ENCODE measurements around the gene TAOK2.

TAOK2 gene

GRCh38 chr16:29988346-29989075 lies 14.8 kb downstream of the TAOK2 start:
- no peak for DNase-seq

- DNase-seq, result no peak
These were observed 15.6 kb downstream of the TAOK2 start for GRCh38 chr16:29989111-29989858.

- DNase-seq, result no peak
These were observed 16.4 kb downstream of the TAOK2 start for GRCh38 chr16:29990034-29990433.

GRCh38 chr16:29990883-29991570 lies 17.4 kb downstream of the TAOK2 start:
- DNase-seq, result no peak

DNA sequence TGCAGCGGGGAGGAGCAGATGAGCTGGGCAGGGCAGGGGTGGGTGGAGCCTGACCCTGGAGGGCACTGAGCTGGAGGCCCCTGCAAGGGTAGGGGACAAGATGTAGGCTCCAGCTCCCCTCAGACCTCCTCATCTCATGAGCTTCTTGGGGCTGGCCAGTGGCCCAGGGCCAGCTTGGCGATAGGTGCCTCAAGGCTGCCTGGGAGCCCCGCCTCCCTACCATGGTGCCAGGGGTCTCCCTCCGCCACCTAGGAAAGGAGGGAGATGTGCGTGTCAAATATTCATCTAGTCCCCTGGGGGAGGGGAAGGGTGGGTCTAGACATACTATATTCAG lies 17.9 kb downstream of the TAOK2 start:
- no peak for DNase-seq

GRCh38 chr16:29992344-29992967 lies 18.8 kb downstream of the TAOK2 start:
- no peak for DNase-seq

- DNase-seq, result no peak
These were observed 19.7 kb downstream of the TAOK2 start for GRCh38 chr16:29993191-29993902.

DNA sequence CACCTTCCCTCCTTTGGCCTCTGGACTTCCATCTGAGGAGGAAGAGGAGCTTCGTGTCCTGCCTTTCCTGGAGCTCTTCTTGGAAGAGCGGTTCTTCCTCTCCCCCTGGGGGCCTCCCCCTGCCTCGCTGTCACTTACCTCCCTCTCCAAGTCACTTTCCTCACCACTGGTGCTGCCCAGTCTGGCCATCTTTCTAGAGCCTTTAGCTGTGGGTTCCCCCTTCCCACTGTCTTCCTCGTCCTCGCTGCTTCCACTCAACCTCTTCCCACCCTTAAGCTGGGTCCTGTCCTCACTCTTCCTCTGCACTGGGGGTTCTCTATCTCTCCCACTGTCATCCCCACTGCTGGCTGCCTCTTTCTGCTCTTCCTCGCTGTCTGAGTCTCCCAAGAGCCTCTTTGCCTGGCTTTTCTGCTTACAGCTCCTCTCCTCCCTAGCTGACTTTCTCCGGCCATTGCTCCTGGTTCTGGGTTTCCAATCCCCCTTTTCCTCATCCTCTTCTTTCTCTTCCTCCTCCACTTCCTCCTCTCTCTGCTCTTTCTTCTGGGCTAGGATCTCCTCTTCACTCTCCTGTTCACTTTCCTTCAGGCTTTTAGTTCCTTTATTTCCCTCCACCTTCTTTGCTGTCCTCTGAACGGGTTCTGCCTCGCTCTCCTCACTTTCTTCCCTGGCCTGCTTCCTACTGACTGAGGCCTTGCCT lies 20.4 kb downstream of the TAOK2 start:
- no peak for DNase-seq

DNA sequence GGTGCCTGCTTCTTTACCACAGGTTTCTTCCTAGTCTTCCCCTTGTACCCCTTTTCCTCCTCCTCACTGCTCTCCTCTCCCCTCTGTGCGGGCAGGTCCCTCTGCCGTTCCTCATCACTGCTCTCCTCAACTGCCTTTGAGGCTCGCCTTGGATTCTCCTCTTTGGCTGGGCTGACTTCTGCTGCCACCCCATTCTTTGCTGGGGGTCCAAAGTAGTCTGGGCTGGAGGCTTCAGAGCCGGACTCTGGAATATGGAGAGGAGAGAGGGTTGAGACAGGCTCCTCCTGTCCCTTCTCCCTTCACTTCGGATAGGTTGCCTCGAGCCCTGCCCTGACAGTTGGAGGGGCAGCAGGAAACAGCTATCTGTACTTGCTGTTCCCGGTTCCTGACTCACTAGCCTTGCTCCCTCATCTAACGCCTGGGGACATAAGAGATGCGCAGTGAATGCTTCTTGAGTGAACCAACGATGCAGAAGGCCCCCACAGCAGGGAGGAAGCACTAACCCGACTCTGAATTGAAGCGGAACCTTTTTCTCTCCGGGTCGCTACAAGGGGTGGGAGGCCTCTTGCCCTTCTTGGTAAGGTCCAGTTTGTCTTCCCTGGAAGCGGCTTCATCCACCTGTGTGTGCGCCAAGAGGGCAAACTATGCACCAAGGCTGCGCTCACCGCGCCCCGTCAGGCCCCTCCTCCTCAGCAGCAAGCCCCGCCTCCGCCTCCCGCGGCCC lies 21.1 kb downstream of the TAOK2 start:
- DNase-seq, result peak; percentile 77

- peak; percentile 85 for DNase-seq
These were observed 21.7 kb downstream of the TAOK2 start, which contains the start of gene HIRIP3 for GRCh38 chr16:29995324-29995910. TSS of gene HIRIP3 (minus strand) at chr16:29995617. CDS start at chr16:29995605, 12 bp downstream.

GRCh38 chr16:29995911-29996765 lies 22.5 kb downstream of the TAOK2 start, which contains the start of gene INO80E:
TSS of gene INO80E (plus strand) at chr16:29996241. CDS start at chr16:29996311, 70 bp downstream.
- peak; percentile 100 for DNase-seq

GRCh38 chr16:29996766-29997250 lies 23.1 kb downstream of the TAOK2 start:
- DNase-seq, result no peak

GRCh38 chr16:29999605-30000004 lies 25.9 kb downstream of the TAOK2 start:
- no peak for DNase-seq

DNA sequence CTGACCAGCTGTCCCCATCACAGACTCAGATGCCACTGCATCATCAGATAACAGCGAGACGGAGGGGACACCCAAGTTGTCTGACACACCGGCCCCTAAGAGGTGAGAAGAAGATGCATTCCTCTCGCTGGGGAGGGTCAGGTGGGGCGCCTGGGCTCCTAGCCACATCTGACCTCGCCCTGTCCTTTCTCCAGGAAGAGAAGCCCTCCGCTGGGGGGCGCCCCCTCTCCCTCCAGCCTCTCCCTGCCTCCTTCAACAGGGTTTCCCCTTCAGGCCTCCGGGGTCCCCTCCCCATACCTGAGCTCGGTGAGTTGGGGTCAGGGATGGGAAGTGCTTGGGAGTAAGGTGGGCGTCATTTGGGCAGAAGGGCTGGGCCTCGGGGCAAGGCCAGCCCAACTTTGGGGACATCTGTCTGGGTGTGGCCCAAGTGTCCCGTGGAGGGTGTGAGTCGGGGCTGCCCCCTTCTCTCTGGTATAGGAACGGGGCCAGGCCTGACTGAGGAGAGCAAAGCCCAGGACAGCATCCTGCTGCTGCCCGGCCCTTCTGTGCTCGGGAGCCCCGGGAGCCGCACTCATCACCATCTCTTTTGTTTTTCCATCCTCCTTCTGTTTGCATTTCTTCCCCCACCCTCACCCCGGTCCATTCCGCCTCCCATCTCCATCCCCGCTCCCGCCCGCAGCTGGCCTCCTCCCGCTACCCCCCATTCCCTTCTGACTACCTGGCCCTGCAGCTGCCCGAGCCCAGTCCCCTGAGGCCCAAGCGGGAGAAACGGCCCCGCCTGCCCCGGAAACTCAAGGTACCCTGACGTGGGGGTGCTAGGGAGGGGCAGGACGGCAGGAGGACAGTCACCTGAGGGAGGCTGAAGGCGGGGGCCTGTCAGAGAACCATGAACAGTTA lies 27.3 kb downstream of the TAOK2 start:
- DNase-seq, result no peak

GRCh38 chr16:30002614-30003346 lies 29.1 kb downstream of the TAOK2 start:
- DNase-seq, result no peak

GRCh38 chr16:30003670-30004423 lies 30.2 kb downstream of the TAOK2 start:
- DNase-seq, result no peak

GRCh38 chr16:30004424-30004776 lies 30.7 kb downstream of the TAOK2 start:
- DNase-seq, result no peak

Data from activated naive CD4-positive, alpha-beta T cell treated with anti-CD3 and anti-CD28 coated beads, Interleukin-2, amount 50 U/mL, for 16 hours (primary cell).